NOMO-1 (cell line): ENCODE results near the gene PPID.

ENCODE experiments used
- DNase-seq, 2 experiments: peaks; one replicate each; lab custom pipeline; 2025; ENCODE audit not compliant: unreplicated experiment in 2 of 2; lab: John Stamatoyannopoulos, UW

Gene PPID

GRCh38 chr4:158669310-158669709 is 53.9 kb downstream of the PPID start:
- no peak for DNase-seq

DNA sequence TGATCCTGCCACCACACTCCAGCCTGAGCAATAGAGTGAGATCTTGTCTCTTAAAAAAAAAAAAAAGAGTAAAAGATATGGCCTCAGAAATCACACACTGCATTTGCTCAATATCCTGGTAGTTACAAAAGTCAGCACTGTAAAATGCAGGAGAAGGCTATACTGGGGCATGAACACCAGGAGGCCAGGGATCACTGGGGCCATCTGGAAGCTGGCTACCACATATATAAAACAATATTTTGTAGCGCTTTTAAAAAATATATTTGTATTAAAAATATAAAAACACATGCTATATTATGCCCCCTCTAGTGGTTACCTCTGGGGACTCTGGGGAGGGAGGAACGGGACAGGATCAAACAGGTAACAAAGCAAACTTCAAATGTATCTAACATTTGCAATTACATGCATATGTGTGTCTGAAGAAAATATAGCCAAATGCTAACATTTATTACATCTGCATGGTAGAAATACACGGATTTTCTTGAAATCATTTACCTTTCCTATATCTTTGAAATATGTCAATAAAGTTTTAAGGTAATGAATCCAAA is 55.5 kb downstream of the PPID start:
- DNase-seq, result peak; percentile 53 to 60

GRCh38 chr4:158666892-158667291 is 56.3 kb downstream of the PPID start:
- no peak for DNase-seq

DNA sequence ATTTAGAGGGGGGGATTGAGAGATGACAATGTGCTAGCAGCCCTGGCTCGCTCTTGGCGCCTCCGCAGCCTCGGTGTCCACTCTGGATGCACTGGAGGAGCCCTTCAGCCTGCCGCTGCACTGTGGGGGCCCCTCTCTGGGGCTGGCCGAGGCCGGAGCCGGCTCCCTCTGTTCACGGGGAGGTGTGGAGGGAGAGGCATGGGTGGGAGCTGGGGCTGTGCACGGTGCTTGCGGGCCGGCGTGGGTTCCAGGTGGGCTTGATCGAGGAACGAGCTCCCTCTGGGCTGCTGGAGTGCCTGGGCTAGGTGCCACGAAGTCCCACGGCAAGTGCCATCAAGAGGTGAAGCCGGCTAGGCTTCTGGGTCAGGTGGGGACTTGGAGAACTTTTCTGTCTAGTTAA is 58.4 kb downstream of the PPID start:
- DNase-seq, result no peak

DNA sequence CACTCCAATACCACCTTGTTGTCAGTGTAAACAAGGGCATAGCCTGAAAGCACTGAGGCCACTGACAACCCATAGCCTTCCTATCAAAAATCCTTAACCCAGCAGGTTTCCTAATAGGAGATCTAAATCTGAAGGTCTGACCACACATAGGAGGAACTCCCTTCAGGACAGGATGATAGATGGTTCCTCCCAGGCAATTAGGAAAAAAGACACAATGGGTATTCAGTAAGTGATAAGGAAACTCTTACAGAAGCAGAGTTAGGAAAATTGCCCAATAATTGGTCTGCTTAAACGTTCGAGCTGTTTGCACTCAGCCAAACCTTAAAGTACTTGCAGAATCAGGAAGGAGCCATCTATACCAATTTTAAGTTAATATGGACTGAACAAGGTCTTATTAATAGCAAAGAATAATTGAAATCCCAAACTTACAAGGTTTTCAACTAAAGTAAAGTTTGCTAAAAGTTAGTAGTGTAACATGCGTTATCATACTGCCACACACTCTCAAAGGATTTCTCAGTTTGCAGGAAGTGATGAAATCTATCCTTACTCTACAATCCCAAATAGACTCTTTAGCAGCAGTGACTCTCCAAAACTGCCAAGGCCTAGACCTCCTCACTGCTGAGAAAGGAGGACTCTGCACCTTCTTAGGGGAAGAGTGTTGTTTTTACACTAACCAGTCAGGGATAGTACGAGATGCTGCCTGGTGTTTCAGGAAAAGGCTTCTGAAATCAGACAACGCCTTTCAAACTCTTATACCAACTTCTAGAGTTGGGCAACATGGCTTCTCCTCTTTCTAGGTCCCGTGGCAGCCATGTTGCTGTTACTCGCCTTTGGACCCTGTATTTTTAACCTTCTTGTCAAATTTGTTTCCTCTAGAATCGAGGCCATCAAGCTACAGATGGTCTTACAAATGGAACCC is 59.2 kb downstream of the PPID start:
- peak; percentile 19 to 41 for DNase-seq

- peak in 1 of 2 experiments; percentile 48 for DNase-seq
These were observed 59.9 kb downstream of the PPID start for GRCh38 chr4:158663255-158663654.
